GM18861 (cell line): ENCODE measurements around the gene GRIA4.

ENCODE experiments used
- ATAC-seq: cut with Tn5 transposase; IDR thresholded peaks from one replicate; pipeline ENCODE4 v1.9.1; 2021; ENCODE audit not compliant: unreplicated experiment

Gene GRIA4

GRCh38 chr11:105911454-105911853 is 301.6 kb downstream of the GRIA4 start:
- no peak for ATAC-seq

- ATAC-seq: no peak
These were observed 302.8 kb downstream of the GRIA4 start for GRCh38 chr11:105912666-105913065.

- no peak for ATAC-seq
These were observed 305.1 kb downstream of the GRIA4 start for GRCh38 chr11:105915021-105915420.

- ATAC-seq: no peak
These were observed 308.2 kb downstream of the GRIA4 start for GRCh38 chr11:105918039-105918438.

GRCh38 chr11:105918600-105918999 is 308.7 kb downstream of the GRIA4 start:
- no peak for ATAC-seq

- no peak for ATAC-seq
These were observed 313.4 kb downstream of the GRIA4 start for GRCh38 chr11:105923252-105923651.

- ATAC-seq: no peak
These were observed 313.9 kb downstream of the GRIA4 start for GRCh38 chr11:105923807-105924206.

GRCh38 chr11:105929084-105929955 is 319.4 kb downstream of the GRIA4 start:
- no peak for ATAC-seq

- no peak for ATAC-seq
These were observed 323.8 kb downstream of the GRIA4 start for GRCh38 chr11:105933695-105934094.

GRCh38 chr11:105935791-105936190 is 325.9 kb downstream of the GRIA4 start:
- ATAC-seq: no peak

GRCh38 chr11:105937331-105937730 is 327.5 kb downstream of the GRIA4 start:
- ATAC-seq: peak; percentile 93

- peak; percentile 12 for ATAC-seq
These were observed 327.9 kb downstream of the GRIA4 start for GRCh38 chr11:105937738-105938137.

GRCh38 chr11:105942921-105943320 is 333.0 kb downstream of the GRIA4 start:
- ATAC-seq: no peak

GRCh38 chr11:105948918-105949590 is 339.2 kb downstream of the GRIA4 start:
- ATAC-seq: no peak

- ATAC-seq: no peak
These were observed 344.0 kb downstream of the GRIA4 start for GRCh38 chr11:105953886-105954285.

GRCh38 chr11:105960252-105961245 is 350.7 kb downstream of the GRIA4 start:
- ATAC-seq: no peak

GRCh38 chr11:105968021-105968697 is 358.3 kb downstream of the GRIA4 start:
- no peak for ATAC-seq

GRCh38 chr11:105969756-105970155 is 359.9 kb downstream of the GRIA4 start:
- ATAC-seq: no peak

GRCh38 chr11:105975128-105975527 is 365.3 kb downstream of the GRIA4 start:
- no peak for ATAC-seq

- ATAC-seq: no peak
These were observed 370.3 kb downstream of the GRIA4 start for GRCh38 chr11:105979997-105980703.
